OCI-LY1 (cell line): ENCODE measurements around the gene MARK3.

Source experiments
- H2AFZ ChIP-seq: fragments of 200-600 bp; sonication (generic), shearing (Covaris generic); 2 replicates; pipeline ENCODE4 v1.6.0; 2014; ENCODE audit warnings: antibody characterized with exemption, mild to moderate bottlenecking, low read length
- H3F3A ChIP-seq: fragments of 200-600 bp; sonication (generic), shearing (Covaris generic); 2 replicates; pipeline ENCODE4 v1.6.0; 2014; ENCODE audit warnings: mild to moderate bottlenecking, antibody characterized with exemption, low read length, moderate library complexity; ENCODE audit not compliant: insufficient read depth
- H3K27ac ChIP-seq: fragments of 200-600 bp; sonication (generic); 2 replicates; pipeline ENCODE4 v1.5.1; 2014; ENCODE audit warnings: low read length, mixed run types, mild to moderate bottlenecking, low read depth; ENCODE audit not compliant: poor library complexity, severe bottlenecking
- H3K27me3 ChIP-seq: fragments of 200-600 bp; sonication (generic); 2 replicates; pipeline ENCODE4 v1.6.0; 2014; ENCODE audit warnings: antibody characterized with exemption, mild to moderate bottlenecking, low read length, moderate library complexity; ENCODE audit not compliant: insufficient read depth
- H3K36me3 ChIP-seq: fragments of 200-600 bp; sonication (generic); 2 replicates; pipeline ENCODE4 v1.6.1; 2014; ENCODE audit warnings: mild to moderate bottlenecking, antibody characterized with exemption, low read length, moderate library complexity, mixed read lengths; ENCODE audit not compliant: insufficient read depth
- H3K4me1 ChIP-seq: fragments of 200-600 bp; sonication (generic); 2 replicates; pipeline ENCODE4 v1.5.1; 2014; ENCODE audit warnings: mild to moderate bottlenecking, low read length, moderate library complexity; ENCODE audit not compliant: insufficient read depth, severe bottlenecking
- H3K4me2 ChIP-seq: fragments of 200-600 bp; sonication (generic), shearing (Covaris generic); 2 replicates; pipeline ENCODE4 v1.6.1; 2014; ENCODE audit warnings: low read length
- H3K4me3 ChIP-seq: fragments of 200-600 bp; sonication (generic); 2 replicates; pipeline ENCODE4 v1.5.1; 2014; ENCODE audit warnings: low read length, low read depth, mild to moderate bottlenecking, mixed read lengths; ENCODE audit not compliant: poor library complexity, severe bottlenecking
- H3K79me2 ChIP-seq: fragments of 200-600 bp; shearing (Covaris generic); 2 replicates; pipeline ENCODE4 v1.6.1; 2016; ENCODE audit warnings: mixed run types, low read length, mixed read lengths; ENCODE audit not compliant: insufficient read depth
- H3K9ac ChIP-seq: fragments of 200-600 bp; sonication (generic), shearing (Covaris generic); 2 replicates; pipeline ENCODE4 v1.6.1; 2014; ENCODE audit warnings: mild to moderate bottlenecking, low read length, mixed read lengths
- H3K9me2 ChIP-seq: fragments of 200-600 bp; sonication (generic), shearing (Covaris generic); 2 replicates; pipeline ENCODE4 v1.6.1; 2014; ENCODE audit warnings: low read depth, mild to moderate bottlenecking, low read length, mixed read lengths
- H3K9me3 ChIP-seq: fragments of 200-600 bp; shearing (Covaris generic); 2 replicates; pipeline ENCODE4 v1.6.1; 2014; ENCODE audit warnings: low read length, mixed read lengths
- H4K20me1 ChIP-seq: fragments of 200-600 bp; sonication (generic), shearing (Covaris generic); 2 replicates; pipeline ENCODE4 v1.6.0; 2016; ENCODE audit warnings: mild to moderate bottlenecking, low read length; ENCODE audit not compliant: insufficient read depth
- CTCF ChIP-seq: fragments of 200-600 bp; sonication (generic), shearing (Covaris generic); IDR thresholded peaks from 2 replicates; pipeline ENCODE4 v1.5.1; 2017; ENCODE audit warnings: mild to moderate bottlenecking, antibody characterized with exemption, low read length, moderate library complexity, mixed read lengths
- EZH2 ChIP-seq: fragments of 200-600 bp; sonication (generic), shearing (Covaris generic); IDR thresholded peaks from 2 replicates; pipeline ENCODE4 v1.8.0; 2017; ENCODE audit warnings: borderline replicate concordance, mixed run types, mild to moderate bottlenecking, antibody characterized with exemption, low read length, moderate library complexity, mixed read lengths

The MARK3 gene

GRCh38 chr14:103385152-103385928 is at the start of gene MARK3:
Gene MARK3, plus strand, starts transcription at chr14:103385415. Its CDS starts 615 bp downstream, at chr14:103386030.
- Histone ChIP-seq H3K4me2 (peak within 1 kb of the TSS; percentile 96), H3K27me3 (no peaks in the 10 kb centered on the region), H3K79me2 (peaks cover 40% of the 10 kb centered on the region), H3K4me3 (peak within 1 kb of the TSS; percentile 76), H3K27ac (peak within 1 kb of the TSS; percentile 75), H4K20me1 (0 out of 2 replicates have a peak, but pooled peaks cover 3% of the 10 kb centered on the region), H3K9me3 (no peaks in the 10 kb centered on the region), H3K9ac (peak within 1 kb of the TSS; percentile 82), H3K4me1 (peaks cover 31% of the 10 kb centered on the region), H3K36me3 (no peaks in the 10 kb centered on the region; the same call in none of the 2 replicates), H3F3A (peaks cover 2% of the 10 kb centered on the region; the same call in 1 of the 2 replicates), H2AFZ (0 out of 2 replicates have a peak within 1 kb of the TSS, but pooled peaks have one; percentile 0), H3K9me2 (no peaks in the 10 kb centered on the region)
- TF ChIP-seq EZH2 (no peak), CTCF (peak; percentile 44; the same call in 1 of the 2 replicates)

GRCh38 chr14:103336191-103336590 is 49.0 kb upstream of the MARK3 start:
- Histone ChIP-seq H3K9me3 (no peaks in the 10 kb centered on the region), H3K79me2 (peaks cover 15% of the 10 kb centered on the region), H3K4me1 (peaks cover 24% of the 10 kb centered on the region), H3K9ac (no peak overlapping the region), H3K27ac (no peak overlapping the region), H4K20me1 (0 out of 2 replicates have a peak, but pooled peaks cover 2% of the 10 kb centered on the region), H3K36me3 (peaks cover 65% of the 10 kb centered on the region), H3K27me3 (no peaks in the 10 kb centered on the region), H2AFZ (no peak overlapping the region), H3K4me2 (peak overlapping the region; percentile 86), H3F3A (peaks cover 15% of the 10 kb centered on the region), H3K4me3 (no peak overlapping the region), H3K9me2 (no peaks in the 10 kb centered on the region)
- no peak for TF ChIP-seq CTCF
- no peak for TF ChIP-seq EZH2

GRCh38 chr14:103337794-103338193 is 47.4 kb upstream of the MARK3 start:
- Histone ChIP-seq H3F3A (peaks cover 22% of the 10 kb centered on the region), H3K4me1 (peaks cover 16% of the 10 kb centered on the region), H3K4me3 (no peak overlapping the region), H3K9me2 (no peaks in the 10 kb centered on the region), H3K79me2 (peaks cover 15% of the 10 kb centered on the region), H3K4me2 (no peak overlapping the region), H3K9me3 (no peaks in the 10 kb centered on the region), H2AFZ (no peak overlapping the region), H3K27ac (no peak overlapping the region), H4K20me1 (0 out of 2 replicates have a peak, but pooled peaks cover 2% of the 10 kb centered on the region), H3K27me3 (no peaks in the 10 kb centered on the region), H3K36me3 (peaks cover 81% of the 10 kb centered on the region), H3K9ac (no peak overlapping the region)
- TF ChIP-seq CTCF (no peak), EZH2 (no peak)
